WTC11 (cell line): ENCODE results near the gene KCNJ6.

Experiments
- SMAD3 ChIP-seq: sonication (generic); formaldehyde crosslinking; IDR thresholded peaks from 2 replicates; pipeline ENCODE4 v1.8.0; 2022; ENCODE audit warnings: missing genetic modification reagents, mild to moderate bottlenecking, borderline replicate concordance
- TF ChIP-seq, protein P1 (sequence below): sonication (generic); formaldehyde crosslinking; IDR thresholded peaks from 2 replicates; pipeline ENCODE4 v1.8.1; 2023; ENCODE audit warnings: mild to moderate bottlenecking, missing genetic modification reagents, borderline replicate concordance
- TF ChIP-seq, protein P2 (sequence below): fragments of 200-600 bp; IDR thresholded peaks from 2 replicates; pipeline ENCODE4 v1.8.0; 2022; ENCODE audit warnings: antibody characterized with exemption

DNA sequence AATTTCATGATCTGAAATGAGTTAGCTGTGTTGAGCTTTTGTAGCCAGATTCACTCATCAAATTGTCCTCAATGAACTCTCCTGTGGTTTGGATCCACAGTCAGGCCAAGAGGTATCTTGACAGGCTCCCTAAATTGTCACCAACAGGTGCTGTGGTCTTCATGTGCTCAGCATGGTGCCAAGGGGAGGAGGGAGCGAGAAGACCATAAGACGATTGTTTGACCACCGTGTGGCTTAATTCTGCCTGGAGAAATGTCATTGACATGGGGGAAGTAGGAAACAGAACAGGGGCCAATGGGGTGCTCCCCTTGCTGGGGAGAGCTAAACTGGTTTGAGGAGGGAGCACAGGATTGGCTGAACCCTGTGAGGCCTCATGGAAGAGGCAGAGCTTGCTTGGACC, 219.3 kb downstream of the KCNJ6 start:
- TF ChIP-seq, protein P1, sequence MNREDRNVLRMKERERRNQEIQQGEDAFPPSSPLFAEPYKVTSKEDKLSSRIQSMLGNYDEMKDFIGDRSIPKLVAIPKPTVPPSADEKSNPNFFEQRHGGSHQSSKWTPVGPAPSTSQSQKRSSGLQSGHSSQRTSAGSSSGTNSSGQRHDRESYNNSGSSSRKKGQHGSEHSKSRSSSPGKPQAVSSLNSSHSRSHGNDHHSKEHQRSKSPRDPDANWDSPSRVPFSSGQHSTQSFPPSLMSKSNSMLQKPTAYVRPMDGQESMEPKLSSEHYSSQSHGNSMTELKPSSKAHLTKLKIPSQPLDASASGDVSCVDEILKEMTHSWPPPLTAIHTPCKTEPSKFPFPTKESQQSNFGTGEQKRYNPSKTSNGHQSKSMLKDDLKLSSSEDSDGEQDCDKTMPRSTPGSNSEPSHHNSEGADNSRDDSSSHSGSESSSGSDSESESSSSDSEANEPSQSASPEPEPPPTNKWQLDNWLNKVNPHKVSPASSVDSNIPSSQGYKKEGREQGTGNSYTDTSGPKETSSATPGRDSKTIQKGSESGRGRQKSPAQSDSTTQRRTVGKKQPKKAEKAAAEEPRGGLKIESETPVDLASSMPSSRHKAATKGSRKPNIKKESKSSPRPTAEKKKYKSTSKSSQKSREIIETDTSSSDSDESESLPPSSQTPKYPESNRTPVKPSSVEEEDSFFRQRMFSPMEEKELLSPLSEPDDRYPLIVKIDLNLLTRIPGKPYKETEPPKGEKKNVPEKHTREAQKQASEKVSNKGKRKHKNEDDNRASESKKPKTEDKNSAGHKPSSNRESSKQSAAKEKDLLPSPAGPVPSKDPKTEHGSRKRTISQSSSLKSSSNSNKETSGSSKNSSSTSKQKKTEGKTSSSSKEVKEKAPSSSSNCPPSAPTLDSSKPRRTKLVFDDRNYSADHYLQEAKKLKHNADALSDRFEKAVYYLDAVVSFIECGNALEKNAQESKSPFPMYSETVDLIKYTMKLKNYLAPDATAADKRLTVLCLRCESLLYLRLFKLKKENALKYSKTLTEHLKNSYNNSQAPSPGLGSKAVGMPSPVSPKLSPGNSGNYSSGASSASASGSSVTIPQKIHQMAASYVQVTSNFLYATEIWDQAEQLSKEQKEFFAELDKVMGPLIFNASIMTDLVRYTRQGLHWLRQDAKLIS (CRISPR knock-in tag), result no peak
- TF ChIP-seq SMAD3 (CRISPR knock-in tag), result no peak
- TF ChIP-seq, protein P2, sequence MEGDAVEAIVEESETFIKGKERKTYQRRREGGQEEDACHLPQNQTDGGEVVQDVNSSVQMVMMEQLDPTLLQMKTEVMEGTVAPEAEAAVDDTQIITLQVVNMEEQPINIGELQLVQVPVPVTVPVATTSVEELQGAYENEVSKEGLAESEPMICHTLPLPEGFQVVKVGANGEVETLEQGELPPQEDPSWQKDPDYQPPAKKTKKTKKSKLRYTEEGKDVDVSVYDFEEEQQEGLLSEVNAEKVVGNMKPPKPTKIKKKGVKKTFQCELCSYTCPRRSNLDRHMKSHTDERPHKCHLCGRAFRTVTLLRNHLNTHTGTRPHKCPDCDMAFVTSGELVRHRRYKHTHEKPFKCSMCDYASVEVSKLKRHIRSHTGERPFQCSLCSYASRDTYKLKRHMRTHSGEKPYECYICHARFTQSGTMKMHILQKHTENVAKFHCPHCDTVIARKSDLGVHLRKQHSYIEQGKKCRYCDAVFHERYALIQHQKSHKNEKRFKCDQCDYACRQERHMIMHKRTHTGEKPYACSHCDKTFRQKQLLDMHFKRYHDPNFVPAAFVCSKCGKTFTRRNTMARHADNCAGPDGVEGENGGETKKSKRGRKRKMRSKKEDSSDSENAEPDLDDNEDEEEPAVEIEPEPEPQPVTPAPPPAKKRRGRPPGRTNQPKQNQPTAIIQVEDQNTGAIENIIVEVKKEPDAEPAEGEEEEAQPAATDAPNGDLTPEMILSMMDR, result no peak
